Muscle layer of duodenum (tissue), 2 donors: Measurements from ENCODE around the gene SYT14.
"Not testable (repeated sequence)": the region's sequence is repeated elsewhere in the genome, so short reads cannot be mapped to it uniquely, and the experiment has no call there.

ENCODE experiments used
- H3K27ac ChIP-seq: one replicate; pipeline ENCODE4 v1.7.0; 2013; ENCODE audit warnings: mild to moderate bottlenecking, low read length
- H3K27me3 ChIP-seq: one replicate; pipeline ENCODE4 v1.7.0; 2013; ENCODE audit warnings: low read depth, mild to moderate bottlenecking, control low read depth, low read length
- H3K36me3 ChIP-seq, 2 donors: one replicate each; pipeline ENCODE4 v1.7.0; 2013; ENCODE audit warnings: low read length in 2 of 2, control low read depth in 1 of 2, mild to moderate bottlenecking in 1 of 2; ENCODE audit not compliant: insufficient read depth in 2 of 2, control insufficient read depth in 1 of 2
- H3K4me1 ChIP-seq, 2 donors: one replicate each; pipeline ENCODE4 v1.7.0; 2013; ENCODE audit warnings: low read length in 2 of 2, mild to moderate bottlenecking in 2 of 2, control low read depth in 1 of 2, moderate library complexity in 1 of 2; ENCODE audit not compliant: insufficient read depth in 2 of 2, control insufficient read depth in 1 of 2
- H3K4me3 ChIP-seq, 2 donors: one replicate each; pipeline ENCODE4 v1.7.0; 2013; ENCODE audit warnings: low read length in 2 of 2, low read depth in 1 of 2, mild to moderate bottlenecking in 1 of 2
- H3K9me3 ChIP-seq, 2 donors: one replicate each; pipeline ENCODE4 v1.7.0; 2013; ENCODE audit warnings: low read length in 2 of 2, control low read depth in 1 of 2, mild to moderate bottlenecking in 1 of 2; ENCODE audit not compliant: control insufficient read depth in 1 of 2
- donor health status: healthy.

Gene SYT14

GRCh38 chr1:210025870-210026269, 87.9 kb downstream of the SYT14 start:
- Histone ChIP-seq H3K27ac (no peak overlapping the region), H3K4me1 (no peaks in the 10 kb centered on the region), H3K4me3 (no peak overlapping the region), H3K27me3 (no peaks in the 10 kb centered on the region), H3K9me3 (no peaks in the 10 kb centered on the region), H3K36me3 (no peaks in the 10 kb centered on the region)

GRCh38 chr1:210027994-210028393, 90.0 kb downstream of the SYT14 start:
- Histone ChIP-seq H3K9me3 (no peaks in the 10 kb centered on the region), H3K27ac (no peak overlapping the region), H3K36me3 (no peaks in the 10 kb centered on the region), H3K4me3 (no peak overlapping the region), H3K4me1 (no peaks in the 10 kb centered on the region), H3K27me3 (no peaks in the 10 kb centered on the region)

GRCh38 chr1:210031473-210031872, 93.5 kb downstream of the SYT14 start:
- no peak overlapping the region for H3K4me3 ChIP-seq
- no peaks in the 10 kb centered on the region for H3K36me3 ChIP-seq
- no peaks in the 10 kb centered on the region for H3K9me3 ChIP-seq
- no peaks in the 10 kb centered on the region for H3K27me3 ChIP-seq
- H3K4me1 ChIP-seq = no peaks in the 10 kb centered on the region
- H3K27ac ChIP-seq = no peak overlapping the region

- H3K27me3 ChIP-seq = no peaks in the 10 kb centered on the region
- no peaks in the 10 kb centered on the region for H3K4me1 ChIP-seq
- no peak overlapping the region for H3K27ac ChIP-seq
- H3K36me3 ChIP-seq = no peaks in the 10 kb centered on the region
- no peak overlapping the region for H3K4me3 ChIP-seq
- H3K9me3 ChIP-seq = no peaks in the 10 kb centered on the region
Measured at GRCh38 chr1:210043058-210043457, 105.0 kb downstream of the SYT14 start.

GRCh38 chr1:210049616-210050015, 111.6 kb downstream of the SYT14 start:
- Histone ChIP-seq H3K9me3 (no peaks in the 10 kb centered on the region), H3K4me3 (no peak overlapping the region), H3K27ac (no peak overlapping the region), H3K27me3 (no peaks in the 10 kb centered on the region), H3K4me1 (no peaks in the 10 kb centered on the region), H3K36me3 (no peaks in the 10 kb centered on the region)

- not testable (repeated sequence) for H3K4me3 ChIP-seq, H3K27me3 ChIP-seq
Measured at GRCh38 chr1:210050491-210050890, 112.5 kb downstream of the SYT14 start.

GRCh38 chr1:210053126-210053525, 115.1 kb downstream of the SYT14 start:
- H3K36me3 ChIP-seq = no peaks in the 10 kb centered on the region
- H3K4me1 ChIP-seq = no peaks in the 10 kb centered on the region
- H3K4me3 ChIP-seq = no peak overlapping the region
- H3K9me3 ChIP-seq = no peaks in the 10 kb centered on the region
- no peak overlapping the region for H3K27ac ChIP-seq
- no peaks in the 10 kb centered on the region for H3K27me3 ChIP-seq

More at GRCh38 chr1:210050491-210050890, 112.5 kb downstream of the SYT14 start:
- H3K36me3 ChIP-seq, H3K9me3 ChIP-seq, H3K4me1 ChIP-seq, H3K27ac ChIP-seq: not testable (repeated sequence)

- H3K27ac ChIP-seq = no peak overlapping the region
- no peaks in the 10 kb centered on the region for H3K4me1 ChIP-seq
- H3K4me3 ChIP-seq = no peak overlapping the region
- no peaks in the 10 kb centered on the region for H3K9me3 ChIP-seq
- H3K27me3 ChIP-seq = no peaks in the 10 kb centered on the region
- no peaks in the 10 kb centered on the region for H3K36me3 ChIP-seq
Measured at GRCh38 chr1:210057593-210057992, 119.6 kb downstream of the SYT14 start.

- no peaks in the 10 kb centered on the region for H3K9me3 ChIP-seq
- H3K27me3 ChIP-seq = no peaks in the 10 kb centered on the region
- no peaks in the 10 kb centered on the region for H3K36me3 ChIP-seq
- H3K27ac ChIP-seq = no peak overlapping the region
- H3K4me3 ChIP-seq = no peak overlapping the region
- H3K4me1 ChIP-seq = no peaks in the 10 kb centered on the region
Measured at GRCh38 chr1:210061992-210062391, 124.0 kb downstream of the SYT14 start.

- Histone ChIP-seq H3K27ac (no peak overlapping the region), H3K9me3 (no peaks in the 10 kb centered on the region)
Measured at GRCh38 chr1:210070531-210070930, 132.5 kb downstream of the SYT14 start.

GRCh38 chr1:210072129-210072528, 134.1 kb downstream of the SYT14 start:
- no peak overlapping the region for H3K27ac ChIP-seq
- H3K36me3 ChIP-seq = no peaks in the 10 kb centered on the region
- no peaks in the 10 kb centered on the region for H3K4me1 ChIP-seq
- peaks cover 0 to 2% of the 10 kb centered on the region in 2 donors for H3K9me3 ChIP-seq
- H3K4me3 ChIP-seq = no peak overlapping the region
- H3K27me3 ChIP-seq = no peaks in the 10 kb centered on the region

More at GRCh38 chr1:210070531-210070930, 132.5 kb downstream of the SYT14 start:
- H3K36me3 ChIP-seq = no peaks in the 10 kb centered on the region
- H3K27me3 ChIP-seq = no peaks in the 10 kb centered on the region
- H3K4me3 ChIP-seq = no peak overlapping the region
- H3K4me1 ChIP-seq = no peaks in the 10 kb centered on the region

- no peaks in the 10 kb centered on the region for H3K27me3 ChIP-seq
- H3K4me1 ChIP-seq = no peaks in the 10 kb centered on the region
- H3K27ac ChIP-seq = no peak overlapping the region
- no peak overlapping the region for H3K4me3 ChIP-seq
- H3K36me3 ChIP-seq = no peaks in the 10 kb centered on the region
- H3K9me3 ChIP-seq = peaks cover 0 to 3% of the 10 kb centered on the region in 2 donors
Measured at GRCh38 chr1:210072896-210073504, 135.0 kb downstream of the SYT14 start.
